ENCODE data around the gene RBX1.
"Not testable (repeated sequence)": the region's sequence is repeated elsewhere in the genome, so short reads cannot be mapped to it uniquely, and the experiment has no call there.

The RBX1 gene

GRCh38 chr22:40950962-40951794 lies at the start of gene RBX1:
Gene RBX1 (plus strand): TSS chr22:40951378. CDS start chr22:40951399, 21 bp downstream.
- peak; percentile 98 for DNase-seq

DNA sequence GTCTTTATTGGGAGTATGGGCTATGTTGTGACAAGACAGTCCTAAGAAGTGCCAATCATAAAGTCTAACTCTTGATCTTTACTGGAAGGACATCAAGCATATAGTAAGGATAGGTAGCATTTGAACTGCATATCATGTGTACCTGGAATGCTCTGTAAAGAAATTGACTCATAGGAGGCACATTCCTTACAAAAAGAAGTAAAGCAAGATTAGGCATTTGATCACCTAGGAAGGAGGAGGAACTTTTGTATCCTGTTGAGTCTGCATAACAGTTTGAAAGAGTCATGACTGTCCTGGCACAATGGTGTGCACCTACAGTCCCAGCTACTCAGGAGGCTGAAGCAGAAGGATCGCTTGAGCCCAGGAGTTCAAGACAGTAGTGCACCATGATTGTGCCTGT lies 47.1 kb upstream of the RBX1 start:
- no peak for DNase-seq

GRCh38 chr22:40908895-40909294 lies 42.3 kb upstream of the RBX1 start:
- no peak for DNase-seq

GRCh38 chr22:40911772-40912171 lies 39.4 kb upstream of the RBX1 start:
- no peak for DNase-seq

GRCh38 chr22:40912987-40913386 lies 38.2 kb upstream of the RBX1 start:
- DNase-seq, result not testable (repeated sequence)

GRCh38 chr22:40919446-40919845 lies 31.7 kb upstream of the RBX1 start:
- no peak for DNase-seq

DNA sequence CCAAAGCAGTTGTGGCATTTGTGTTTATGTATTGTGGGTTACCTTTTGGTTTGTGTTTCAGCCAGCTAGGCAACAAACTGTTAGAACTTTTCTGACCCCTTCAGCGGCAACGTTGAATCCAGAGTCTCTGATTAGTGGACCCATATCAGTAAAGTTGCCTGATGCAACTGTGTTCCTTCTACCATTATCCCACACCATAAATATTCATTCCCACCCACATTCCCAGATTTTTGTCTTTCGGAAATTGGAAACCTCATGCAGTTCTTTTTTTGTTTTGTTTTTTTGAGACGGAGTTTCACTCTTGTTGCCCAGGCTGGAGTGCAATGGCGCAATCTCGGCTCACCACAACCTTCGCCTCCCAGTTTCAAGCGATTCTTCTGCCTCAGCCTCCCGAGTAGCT lies 30.7 kb upstream of the RBX1 start:
- no peak for DNase-seq

DNA sequence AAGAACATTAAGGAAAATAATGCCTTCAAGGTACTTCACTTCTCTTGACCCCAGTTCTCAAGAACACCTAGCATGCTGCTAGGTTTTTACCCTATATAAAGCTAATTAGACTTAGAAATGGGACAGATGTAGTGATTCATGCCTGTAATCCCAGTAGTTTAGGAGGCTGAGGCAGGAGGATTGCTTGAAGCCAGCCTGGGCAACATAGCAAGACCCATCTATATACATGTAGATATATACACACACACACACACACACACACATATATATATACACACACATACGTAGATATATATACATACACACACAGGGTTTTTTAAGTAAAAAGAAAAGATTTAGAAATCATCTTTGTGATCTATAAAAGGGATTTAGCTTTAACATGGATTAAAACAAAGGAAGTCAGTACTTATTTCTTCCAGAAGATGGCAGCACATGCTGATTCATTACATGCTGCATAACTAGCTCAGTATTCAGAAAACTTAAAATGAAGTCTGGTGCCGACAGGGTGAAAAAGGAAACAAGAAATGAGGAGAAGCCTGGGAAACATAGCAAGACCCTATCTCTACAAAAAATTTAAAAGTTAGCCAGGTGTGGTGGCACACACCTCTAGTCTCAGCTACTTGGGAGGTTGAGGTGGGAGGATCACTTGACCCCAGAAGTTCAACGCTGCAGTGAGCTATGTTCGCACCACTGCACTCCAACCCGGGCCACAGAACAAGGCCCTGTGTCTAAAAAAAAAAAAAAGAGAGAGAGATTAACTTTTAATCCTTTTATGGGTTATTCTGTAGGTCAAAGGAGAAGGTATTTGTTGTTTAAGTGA lies 28.5 kb upstream of the RBX1 start:
- DNase-seq, result no peak

DNA sequence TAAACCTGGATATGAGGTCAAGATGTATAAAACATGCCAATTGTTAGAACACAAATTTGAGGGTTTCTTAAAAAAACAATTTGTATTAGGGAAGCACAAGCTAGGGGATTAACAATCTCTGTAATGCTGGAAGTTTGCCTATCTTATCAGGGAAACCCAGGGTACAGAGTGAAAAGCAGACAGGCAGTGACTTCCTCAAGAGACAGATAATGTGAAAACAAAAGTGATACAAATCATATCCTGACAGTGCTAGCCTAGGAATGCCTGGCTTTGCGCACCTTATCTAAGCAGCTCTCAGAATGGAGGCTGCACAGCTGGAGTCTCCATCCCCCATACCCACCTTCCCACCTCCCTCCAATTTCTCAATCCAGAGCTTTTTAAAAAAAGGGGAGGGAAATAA lies 22.5 kb upstream of the RBX1 start:
- DNase-seq, result no peak

DNA sequence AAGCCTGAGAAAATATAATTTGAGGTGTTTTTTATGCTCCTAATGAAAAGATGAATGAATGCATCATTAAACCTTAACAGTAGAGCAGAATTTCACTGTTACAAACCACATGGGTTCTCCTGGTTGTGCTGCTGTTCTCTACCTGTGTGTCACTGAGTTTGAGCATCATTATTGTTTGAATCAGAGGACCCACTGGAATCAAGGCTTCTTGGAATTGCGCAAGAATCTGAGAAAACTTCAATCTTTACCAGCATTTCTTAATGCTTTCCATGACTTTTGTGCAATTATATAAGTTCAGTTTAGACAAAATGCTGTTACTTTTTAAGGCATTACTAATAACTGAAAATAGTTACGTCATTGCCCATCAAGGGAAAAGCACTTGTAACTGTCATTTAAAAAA lies 18.8 kb upstream of the RBX1 start:
- no peak for DNase-seq

- no peak for DNase-seq
Observed at GRCh38 chr22:40939202-40939601, 12.0 kb upstream of the RBX1 start.

DNA sequence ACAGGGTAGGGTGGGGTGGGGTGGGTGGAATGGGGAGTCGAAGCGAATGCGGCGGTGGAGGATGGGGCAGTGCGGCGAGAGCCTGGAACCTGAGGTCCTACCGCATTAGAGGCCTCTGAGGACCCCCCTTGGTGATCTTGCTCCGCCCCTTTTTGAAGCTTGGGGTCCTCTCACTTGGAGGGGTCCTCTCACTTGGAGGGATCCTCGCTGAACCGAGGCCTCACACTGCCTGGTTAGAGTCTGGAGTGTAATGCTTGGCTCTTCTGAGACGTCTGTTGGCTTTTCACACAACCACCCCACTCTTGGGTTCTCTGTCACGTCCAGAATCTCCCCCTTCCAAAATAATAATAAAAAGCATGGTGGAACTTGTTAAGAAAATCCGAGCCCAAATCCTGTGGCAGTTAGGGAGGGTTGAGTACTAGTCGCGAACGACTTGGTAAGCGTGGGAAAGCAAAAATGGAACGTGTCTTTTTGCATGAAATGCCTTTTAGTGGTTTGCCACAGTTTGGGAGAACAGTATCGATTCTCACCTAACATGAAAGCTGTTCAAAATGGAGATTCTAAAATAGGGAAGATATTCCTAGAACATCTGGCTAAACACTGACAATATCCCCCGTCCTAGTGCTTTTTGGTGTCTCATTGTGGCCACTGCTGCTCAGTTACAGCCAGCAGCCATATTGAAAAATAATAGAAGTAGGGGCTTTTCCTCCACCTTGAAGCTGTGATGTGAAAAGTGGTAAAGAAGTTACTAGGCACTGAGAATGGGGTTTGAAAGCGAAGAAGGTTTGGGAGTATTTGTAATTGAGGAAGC lies 822 bp downstream of the RBX1 start:
- no peak for DNase-seq

DNA sequence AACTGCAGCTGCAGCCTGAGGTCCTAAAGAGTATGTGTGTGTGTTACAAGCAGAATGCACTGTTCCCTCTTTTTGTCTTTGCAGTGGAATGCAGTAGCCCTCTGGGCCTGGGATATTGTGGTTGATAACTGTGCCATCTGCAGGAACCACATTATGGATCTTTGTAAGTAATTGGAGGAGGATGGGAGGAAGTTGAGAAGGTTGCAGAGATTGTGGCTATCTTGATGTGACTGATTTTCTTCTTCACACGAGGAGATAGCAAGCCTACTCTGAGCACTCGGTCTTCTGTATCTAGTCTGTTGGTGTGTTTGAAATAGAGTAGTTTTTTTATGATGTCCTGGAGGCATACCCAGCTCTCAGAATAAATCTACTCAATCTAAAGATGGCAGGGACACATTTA lies 2.3 kb downstream of the RBX1 start:
- DNase-seq, result no peak

GRCh38 chr22:40954113-40954512 lies 2.9 kb downstream of the RBX1 start:
- no peak for DNase-seq

DNA sequence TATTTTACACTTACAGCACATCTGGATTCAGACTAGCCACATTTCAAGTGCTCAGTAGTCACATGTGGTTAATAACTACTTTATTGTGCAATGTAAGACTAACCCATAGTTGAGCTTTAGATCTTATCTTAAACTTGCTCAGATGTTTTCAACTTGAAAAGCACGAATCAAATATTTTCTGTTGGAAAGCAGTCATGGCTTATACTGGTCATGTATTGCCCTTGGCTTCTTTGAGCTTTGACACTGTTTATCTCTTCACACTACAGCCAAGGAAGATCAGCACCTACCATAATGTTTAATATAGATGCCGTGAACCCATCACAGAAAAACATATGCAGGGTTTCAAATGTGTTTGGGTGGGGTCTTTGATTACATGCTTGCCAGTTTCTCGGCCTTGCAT lies 4.4 kb downstream of the RBX1 start:
- no peak for DNase-seq

GRCh38 chr22:40957601-40958000 lies 6.4 kb downstream of the RBX1 start:
- DNase-seq, result no peak

GRCh38 chr22:40958299-40958698 lies 7.1 kb downstream of the RBX1 start:
- DNase-seq, result no peak

DNA sequence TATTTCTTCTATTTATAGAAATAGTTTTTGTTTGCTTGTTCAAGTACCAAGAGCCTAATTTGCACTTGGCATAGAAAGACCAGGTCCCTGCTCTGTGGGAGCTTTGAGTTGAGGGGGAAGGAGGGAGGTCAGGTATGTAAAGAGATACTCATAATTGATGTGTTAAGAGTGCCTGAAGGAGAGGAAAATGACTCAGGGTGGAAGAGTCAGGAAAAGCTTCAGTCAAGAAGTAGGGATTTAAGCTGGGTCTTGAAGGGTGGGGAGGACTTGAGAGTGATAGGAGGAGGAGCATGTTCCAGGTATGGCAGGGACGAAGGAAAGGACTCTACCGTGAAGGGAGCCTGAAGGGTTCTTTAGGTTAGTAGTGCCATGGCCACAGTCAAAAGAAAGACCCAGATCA lies 9.0 kb downstream of the RBX1 start:
- no peak for DNase-seq

DNA sequence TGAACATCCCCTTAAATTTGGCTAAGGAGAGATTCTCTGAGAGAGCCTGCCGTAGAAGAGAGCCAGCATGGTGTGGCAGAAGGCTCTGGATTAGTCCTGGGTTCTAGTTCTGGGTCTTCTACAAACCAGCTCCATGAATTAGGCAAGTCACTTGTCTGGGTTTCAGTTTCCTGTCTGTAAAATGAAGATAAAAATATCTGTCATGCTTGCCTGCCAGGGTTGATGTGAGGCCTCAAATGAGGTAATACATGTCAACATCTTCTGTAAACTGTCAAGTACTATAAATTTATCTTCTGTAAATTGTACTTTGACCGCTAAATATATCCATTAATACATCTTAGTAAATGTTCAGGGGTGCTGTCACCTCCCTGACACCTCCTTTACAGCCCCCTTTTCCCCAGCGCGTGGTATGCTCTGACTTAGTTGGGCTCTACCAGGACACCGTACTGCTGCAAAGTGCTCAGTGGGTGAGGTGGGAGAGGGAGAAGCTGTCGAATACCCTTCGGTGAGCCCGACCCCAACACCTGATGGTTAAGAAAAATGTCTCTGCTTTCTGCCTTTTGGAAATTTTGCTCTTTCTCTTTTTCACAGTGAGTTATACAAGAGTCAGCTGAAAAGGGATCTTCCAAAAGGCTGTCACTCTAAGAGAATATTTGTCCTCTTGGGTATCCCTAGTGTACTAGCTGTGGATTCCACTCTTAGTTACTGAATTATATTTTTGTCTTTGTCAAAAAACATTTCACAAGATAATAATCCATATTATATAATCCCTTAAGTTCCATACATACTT lies 15.0 kb downstream of the RBX1 start:
- no peak for DNase-seq

DNA sequence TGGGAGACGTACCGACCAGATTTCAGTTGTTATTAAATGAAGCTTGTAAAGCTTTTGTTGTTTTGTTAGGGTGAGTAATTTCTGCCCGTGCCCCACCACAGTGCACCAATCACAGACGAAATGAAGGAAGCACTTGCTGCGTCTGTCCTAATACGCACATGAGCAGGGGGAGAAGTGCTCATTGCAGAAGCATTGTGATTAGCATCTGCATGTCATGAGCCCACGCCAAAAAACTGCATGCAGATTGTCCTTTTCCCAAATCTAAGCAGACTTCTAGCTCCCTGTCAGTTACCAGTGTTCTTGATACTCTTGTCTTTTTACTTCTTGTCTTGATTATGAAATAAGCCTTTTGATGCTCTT lies 15.5 kb downstream of the RBX1 start:
- no peak for DNase-seq

DNA sequence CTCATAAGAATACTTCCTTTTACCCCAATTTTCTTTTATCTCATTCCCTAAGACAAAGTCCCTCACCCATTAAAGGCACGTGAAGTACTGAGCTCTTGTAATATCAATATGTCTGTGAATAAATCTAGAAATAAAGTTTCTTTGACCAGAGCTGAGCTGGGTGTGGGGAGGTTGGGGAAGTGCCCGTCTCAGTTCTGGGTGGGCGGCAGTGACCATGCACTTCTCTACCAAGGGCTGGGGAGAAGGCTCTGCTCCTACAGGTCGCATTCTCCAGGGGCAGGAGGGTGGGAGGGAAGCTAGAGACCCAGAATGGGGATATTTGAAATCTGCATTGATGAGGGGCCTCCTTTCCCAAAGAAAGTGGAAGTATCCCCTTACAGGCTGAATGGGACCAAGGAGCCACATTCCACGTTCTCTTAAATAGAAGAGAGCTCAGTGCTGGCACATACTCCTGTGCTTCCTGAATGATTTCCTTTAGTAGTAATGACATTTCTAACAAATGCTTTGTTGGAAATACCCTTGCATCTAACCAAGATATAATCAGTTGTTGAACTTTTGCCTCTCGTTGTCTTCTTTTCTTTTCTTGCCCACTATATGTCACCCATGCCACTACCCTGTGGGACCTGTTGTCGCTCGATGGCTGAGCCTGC lies 16.1 kb downstream of the RBX1 start:
- DNase-seq, result no peak

- no peak for DNase-seq
Observed at GRCh38 chr22:40972587-40972986, 21.4 kb downstream of the RBX1 start.
